GM10248 (cell line): ENCODE measurements around the gene GRIK5.
A peak's percentile ranks its signal among the peaks of the same experiment; 100 is the strongest.
"Not testable (repeated sequence)": the region's sequence is repeated elsewhere in the genome, so short reads cannot be mapped to it uniquely, and the experiment has no call there.

Experiments
- CTCF ChIA-PET: fragments of 300-600 bp; sonication (Branson Sonifier 250); formaldehyde crosslinking; extraction: SDS; loops from one replicate; lab custom pipeline; 2021; ENCODE audit warnings: antibody characterized with exemption; lab: Yijun Ruan, JAX
- POLR2A ChIA-PET: fragments of 350-650 bp; sonication (Branson Sonifier 250); formaldehyde crosslinking; extraction: SDS; loops from one replicate; lab custom pipeline; 2020; ENCODE audit warnings: antibody characterized with exemption; lab: Yijun Ruan, JAX
- DNase-seq: peaks from one replicate; pipeline ENCODE4 v3.0.0; 2012; ENCODE audit errors: extremely low spot score
- CTCF ChIP-seq: IDR thresholded peaks from 2 replicates; pipeline ENCODE4 v1.5.1; 2012; ENCODE audit warnings: mild to moderate bottlenecking, low read depth; ENCODE audit errors: extremely low read depth, missing control alignments, control extremely low read depth

GRIK5 gene

GRCh38 chr19:42108527-42109389 lies 38.8 kb upstream of the GRIK5 start:
- POLR2A ChIA-PET: interaction anchor here (1.3 kb wide), 1 partner anchor 14 kb away, joined by 4 read pairs; no protein-coding TSS in a partner anchor
- peak; percentile 100 for TF ChIP-seq CTCF
- peak; percentile 88 for DNase-seq
- CTCF ChIA-PET: interaction anchor here (0.6 to 5.1 kb wide), 41 partner anchors 8 to 332 kb away, joined by 3 to 80 read pairs (median 7); partner anchors contain the start of genes POU2F2 and ZNF574

GRCh38 chr19:42105368-42105767 lies 35.4 kb upstream of the GRIK5 start:
- POLR2A ChIA-PET: no interaction called here
- CTCF ChIA-PET: interaction anchor here (1.2 to 2.1 kb wide), 3 partner anchors 11 to 79 kb away, joined by 4 to 5 read pairs (median 5); partner anchors contain the start of gene POU2F2
- TF ChIP-seq CTCF: no peak
- no peak for DNase-seq

GRCh38 chr19:42102877-42103276 lies 32.9 kb upstream of the GRIK5 start:
- ChIA-PET CTCF (interaction anchor here (0.7 to 1.8 kb wide), 7 partner anchors 11 to 336 kb away, joined by 3 to 5 read pairs (median 4); partner anchors contain the start of gene POU2F2), POLR2A (no interaction called here)
- no peak for TF ChIP-seq CTCF
- DNase-seq: no peak

DNA sequence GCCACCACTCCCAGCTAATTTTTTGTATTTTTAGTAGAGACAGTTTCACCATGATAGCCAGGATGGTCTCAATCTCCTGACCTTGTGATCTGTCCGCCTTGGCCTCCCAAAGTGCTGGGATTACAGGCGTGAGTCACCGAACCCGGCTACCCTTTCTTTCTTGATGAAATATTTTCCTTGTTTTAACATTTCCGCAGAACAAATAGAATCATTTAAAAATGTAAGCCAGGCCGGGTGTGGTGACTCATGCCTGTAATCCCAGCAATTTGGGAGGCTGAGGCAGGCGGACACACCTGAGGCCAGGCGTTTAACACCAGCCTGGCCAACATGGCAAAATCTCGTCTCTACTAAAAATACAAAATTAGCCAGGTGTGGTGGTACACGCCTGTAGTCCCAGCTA lies 30.2 kb upstream of the GRIK5 start:
- CTCF ChIA-PET: interaction anchor here (1.2 to 2.0 kb wide), 3 partner anchors 9 to 147 kb away, joined by 3 to 19 read pairs (median 6); no protein-coding TSS in a partner anchor
- POLR2A ChIA-PET, DNase-seq: not testable (repeated sequence)

GRCh38 chr19:42099336-42099925 lies 29.4 kb upstream of the GRIK5 start:
- no peak for TF ChIP-seq CTCF
- ChIA-PET POLR2A (no interaction called here), CTCF (interaction anchor here (0.9 to 2.0 kb wide), 4 partner anchors 10 to 197 kb away, joined by 3 to 19 read pairs (median 4); no protein-coding TSS in a partner anchor)
- no peak for DNase-seq

- CTCF ChIA-PET: interaction anchor here (1.3 to 2.0 kb wide), 2 partner anchors 10 to 198 kb away, joined by 4 to 19 read pairs; no protein-coding TSS in a partner anchor
- TF ChIP-seq CTCF: no peak
- DNase-seq: no peak
- POLR2A ChIA-PET: no interaction called here
These were observed 28.8 kb upstream of the GRIK5 start for GRCh38 chr19:42098781-42099180.
